H1 (cell line): ENCODE measurements around the gene CBARP. TPM values are rescaled to one million over a fixed set of nuclear protein-coding genes. Genes with fewer than 3 reads are reported as not detected.
A peak's percentile ranks its signal among the peaks of the same experiment; 100 is the strongest.

Experiments used
- CBX8 ChIP-seq: fragments of 300-800, 300-1000 bp; sonication (generic); IDR thresholded peaks from 2 replicates; pipeline ENCODE4 v1.7.1; 2016; ENCODE audit warnings: low read depth, low read length, borderline replicate concordance
- CHD2 ChIP-seq: IDR thresholded peaks from 2 replicates; pipeline ENCODE4 v1.6.1; 2012; ENCODE audit warnings: low read length, improper control_type of control experiment
- EGR1 ChIP-seq: IDR thresholded peaks from 2 replicates; pipeline ENCODE4 v1.6.1; 2011; ENCODE audit warnings: low read depth, low read length, borderline replicate concordance
- EP300 ChIP-seq, 2 experiments: IDR thresholded peaks; 1 replicate in 1 of 2; 2 replicates in 1 of 2; pipeline ENCODE4 v1.6.1; 2011 to 2012; ENCODE audit warnings: low read depth in 2 of 2, low read length in 2 of 2, mild to moderate bottlenecking in 2 of 2, borderline replicate concordance in 1 of 2, inconsistent platforms in 1 of 2, moderate library complexity in 1 of 2
- GABPA ChIP-seq: IDR thresholded peaks from 2 replicates; pipeline ENCODE4 v1.6.1; 2011; ENCODE audit warnings: mild to moderate bottlenecking, low read length, moderate library complexity, borderline replicate concordance; ENCODE audit not compliant: insufficient read depth
- HDAC6 ChIP-seq: IDR thresholded peaks from one replicate; pipeline ENCODE4 v1.7.1; 2012; ENCODE audit warnings: low read depth, mild to moderate bottlenecking, inconsistent platforms, low read length, moderate library complexity
- JUN ChIP-seq: IDR thresholded peaks from 2 replicates; pipeline ENCODE4 v1.6.1; 2011; ENCODE audit warnings: low read depth, mild to moderate bottlenecking, improper control_type of control experiment, low read length
- KDM1A ChIP-seq: fragments of 200-600, 300-600 bp; sonication (generic); IDR thresholded peaks from 2 replicates; pipeline ENCODE4 v1.7.1; 2016; ENCODE audit warnings: mild to moderate bottlenecking, low read length, borderline replicate concordance
- POU5F1 ChIP-seq: IDR thresholded peaks from 2 replicates; pipeline ENCODE4 v1.6.1; 2011; ENCODE audit warnings: low read depth, mild to moderate bottlenecking, low read length, moderate library complexity
- RAD21 ChIP-seq, 2 experiments: IDR thresholded peaks in 1 of 2; conservative IDR thresholded peaks in 1 of 2; 2 replicates each; pipeline ENCODE4 v1.6.1; 2011; ENCODE audit warnings: low read depth in 2 of 2, low read length in 2 of 2, improper control_type of control experiment in 1 of 2, inconsistent platforms in 1 of 2, mild to moderate bottlenecking in 1 of 2, moderate library complexity in 1 of 2
- RNF2 ChIP-seq: fragments of 200-900, 300-1000 bp; sonication (generic); IDR thresholded peaks from 2 replicates; pipeline ENCODE4 v1.7.1; 2016; ENCODE audit warnings: borderline replicate concordance, low read depth, mild to moderate bottlenecking, antibody characterized with exemption, low read length; ENCODE audit not compliant: poor library complexity, severe bottlenecking; ENCODE audit errors: missing control alignments
- RXRA ChIP-seq: IDR thresholded peaks from 2 replicates; pipeline ENCODE4 v1.6.1; 2011; ENCODE audit warnings: low read depth, mild to moderate bottlenecking, low read length, moderate library complexity; ENCODE audit not compliant: insufficient read depth
- SIX5 ChIP-seq: IDR thresholded peaks from 2 replicates; pipeline ENCODE4 v1.6.1; 2011; ENCODE audit warnings: mild to moderate bottlenecking, low read depth, low read length
- SP2 ChIP-seq: IDR thresholded peaks from 2 replicates; pipeline ENCODE4 v1.6.1; 2012; ENCODE audit warnings: mild to moderate bottlenecking, low read length, inconsistent platforms
- SP4 ChIP-seq: IDR thresholded peaks from 2 replicates; pipeline ENCODE4 v1.6.1; 2012; ENCODE audit warnings: low read length, inconsistent platforms
- TEAD4 ChIP-seq: IDR thresholded peaks from 2 replicates; pipeline ENCODE4 v1.6.1; 2012; ENCODE audit warnings: low read depth, low read length, inconsistent platforms, mixed read lengths
- YY1 ChIP-seq: IDR thresholded peaks from 2 replicates; pipeline ENCODE4 v1.6.1; 2011; ENCODE audit warnings: low read depth, mild to moderate bottlenecking, low read length
- polyA plus RNA-seq, 7 experiments: library from polyadenylated mRNA; depleted of rRNA in 3 of 7; stranded (reverse) in 5 of 7; unstranded in 2 of 7; fragments of >200 nt in 5 of 7; fragments of 200-250 nt in 2 of 7; gene quantifications; 1 replicate in 5 of 7; 2 replicates in 1 of 7; 4 replicates in 1 of 7; pipeline versions ENCODE4 v1.2.1 to v1.2.3, GENCODE V29; 2011 to 2013; ENCODE audit warnings: missing spikeins in 2 of 7, mixed read lengths in 2 of 7
- total RNA-seq: library from RNA; stranded (reverse); fragmentation: NEBNext Ultra II Directional; extraction: Animal tissue kit (Norgen Biotek cat#: 25700); gene quantifications from 2 replicates; pipeline ENCODE4 v1.2.1, GENCODE V29; 2021
- TF ChIP-seq, protein P1 (sequence below), 3 experiments: IDR thresholded peaks; 1 replicate in 2 of 3; 2 replicates in 1 of 3; pipeline versions ENCODE4 v1.5.1 to v1.6.1; 2011; ENCODE audit warnings: low read length in 3 of 3, mild to moderate bottlenecking in 3 of 3, inconsistent platforms in 2 of 3, low read depth in 1 of 3, moderate library complexity in 1 of 3; ENCODE audit not compliant: insufficient read depth in 1 of 3; ENCODE audit errors: control extremely low read depth in 1 of 3
- TF ChIP-seq, protein P2 (sequence below): IDR thresholded peaks from 2 replicates; pipeline ENCODE4 v1.6.1; 2011; ENCODE audit warnings: low read length, improper control_type of control experiment
- TF ChIP-seq, protein P3 (sequence below): IDR thresholded peaks from 2 replicates; pipeline ENCODE4 v1.6.1; 2012; ENCODE audit warnings: inconsistent platforms

CBARP gene
- total and polyA plus RNA-seq, 2 of the 8 experiments (the other 6 are each of a cell fraction or from before 2014, with no cell fraction given): 4.9 to 14.7 TPM

DNA sequence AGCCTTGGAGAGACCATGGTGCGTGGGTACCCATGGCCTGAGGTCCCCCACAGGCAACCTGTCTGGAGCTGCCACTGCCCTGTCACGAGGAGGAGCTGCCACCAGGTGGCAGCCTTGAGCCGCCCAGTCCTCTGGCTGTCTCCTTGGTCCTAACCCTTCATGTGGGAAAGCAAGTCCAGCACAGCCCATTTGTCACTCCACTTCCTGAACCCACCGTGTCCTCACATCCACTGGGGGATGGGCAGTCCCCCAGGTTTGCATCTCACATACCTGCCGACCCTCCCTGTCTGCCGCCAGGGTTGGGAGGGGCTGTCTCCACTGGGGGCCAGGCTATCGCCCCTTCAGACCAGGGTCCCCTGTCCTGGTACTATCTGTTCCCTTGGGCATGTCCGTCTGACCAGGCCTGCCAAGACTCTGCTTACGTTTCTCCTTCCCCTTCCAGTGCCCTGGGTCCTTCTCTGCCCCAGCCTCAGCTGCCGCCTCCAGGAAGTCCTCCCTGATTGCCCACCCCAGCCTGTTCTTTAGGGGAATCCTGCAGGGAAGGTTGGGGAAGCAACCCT is 42.1 kb upstream of the CBARP start (continued):
- TF ChIP-seq EP300 (IDR thresholded peaks at IDR 0.05; ENCODE audit: borderline replicate concordance in 1 of 2, low read depth in 2 of 2, low read length in 2 of 2) (no peak), SIX5 (no peak), RXRA (no peak), CBX8 (no peak), KDM1A (no peak), HDAC6 (no peak), YY1 (no peak), RAD21 (IDR thresholded peaks at IDR 0.05 in 1 of 2, conservative IDR thresholded peaks at IDR 0.05 in 1 of 2; ENCODE audit: low read depth in 2 of 2, low read length in 2 of 2) (peak; percentile 94 to 95), TEAD4 (no peak), JUN (no peak), SP4 (0 out of 2 replicates have a peak, but pooled peaks have one; percentile 42), RNF2 (no peak), SP2 (no peak), EGR1 (no peak), CHD2 (no peak), GABPA (peak; percentile 76; the same call in 1 of the 2 replicates), POU5F1 (no peak)
- TF ChIP-seq, protein P1, sequence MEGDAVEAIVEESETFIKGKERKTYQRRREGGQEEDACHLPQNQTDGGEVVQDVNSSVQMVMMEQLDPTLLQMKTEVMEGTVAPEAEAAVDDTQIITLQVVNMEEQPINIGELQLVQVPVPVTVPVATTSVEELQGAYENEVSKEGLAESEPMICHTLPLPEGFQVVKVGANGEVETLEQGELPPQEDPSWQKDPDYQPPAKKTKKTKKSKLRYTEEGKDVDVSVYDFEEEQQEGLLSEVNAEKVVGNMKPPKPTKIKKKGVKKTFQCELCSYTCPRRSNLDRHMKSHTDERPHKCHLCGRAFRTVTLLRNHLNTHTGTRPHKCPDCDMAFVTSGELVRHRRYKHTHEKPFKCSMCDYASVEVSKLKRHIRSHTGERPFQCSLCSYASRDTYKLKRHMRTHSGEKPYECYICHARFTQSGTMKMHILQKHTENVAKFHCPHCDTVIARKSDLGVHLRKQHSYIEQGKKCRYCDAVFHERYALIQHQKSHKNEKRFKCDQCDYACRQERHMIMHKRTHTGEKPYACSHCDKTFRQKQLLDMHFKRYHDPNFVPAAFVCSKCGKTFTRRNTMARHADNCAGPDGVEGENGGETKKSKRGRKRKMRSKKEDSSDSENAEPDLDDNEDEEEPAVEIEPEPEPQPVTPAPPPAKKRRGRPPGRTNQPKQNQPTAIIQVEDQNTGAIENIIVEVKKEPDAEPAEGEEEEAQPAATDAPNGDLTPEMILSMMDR (IDR thresholded peaks at IDR 0.05; ENCODE audit: control extremely low read depth in 1 of 3, insufficient read depth in 1 of 3, low read depth in 1 of 3, low read length in 3 of 3): peak; percentile 91 to 99 (median 98)
- TF ChIP-seq, protein P2, sequence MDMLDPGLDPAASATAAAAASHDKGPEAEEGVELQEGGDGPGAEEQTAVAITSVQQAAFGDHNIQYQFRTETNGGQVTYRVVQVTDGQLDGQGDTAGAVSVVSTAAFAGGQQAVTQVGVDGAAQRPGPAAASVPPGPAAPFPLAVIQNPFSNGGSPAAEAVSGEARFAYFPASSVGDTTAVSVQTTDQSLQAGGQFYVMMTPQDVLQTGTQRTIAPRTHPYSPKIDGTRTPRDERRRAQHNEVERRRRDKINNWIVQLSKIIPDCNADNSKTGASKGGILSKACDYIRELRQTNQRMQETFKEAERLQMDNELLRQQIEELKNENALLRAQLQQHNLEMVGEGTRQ: no peak
- TF ChIP-seq, protein P3, sequence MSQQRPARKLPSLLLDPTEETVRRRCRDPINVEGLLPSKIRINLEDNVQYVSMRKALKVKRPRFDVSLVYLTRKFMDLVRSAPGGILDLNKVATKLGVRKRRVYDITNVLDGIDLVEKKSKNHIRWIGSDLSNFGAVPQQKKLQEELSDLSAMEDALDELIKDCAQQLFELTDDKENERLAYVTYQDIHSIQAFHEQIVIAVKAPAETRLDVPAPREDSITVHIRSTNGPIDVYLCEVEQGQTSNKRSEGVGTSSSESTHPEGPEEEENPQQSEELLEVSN: no peak
